Smooth muscle cell (in vitro differentiated cells): ENCODE results near the gene PRRC2B. TPM values are rescaled to one million over a fixed set of nuclear protein-coding genes. Genes with fewer than 3 reads are reported as not detected.

Experiments
- DNase-seq: peaks from one replicate; lab custom pipeline; 2025; ENCODE audit not compliant: unreplicated experiment; lab: John Stamatoyannopoulos, UW
- H2AFZ ChIP-seq: fragments of 200-600 bp; sonication (generic); 2 replicates; pipeline ENCODE4 v1.6.0; 2016; ENCODE audit warnings: antibody characterized with exemption, low read depth, mild to moderate bottlenecking
- H3F3A ChIP-seq: fragments of 200-600 bp; sonication (generic); 2 replicates; pipeline ENCODE4 v1.6.0; 2017; ENCODE audit warnings: antibody characterized with exemption, low read depth
- H3K27ac ChIP-seq: fragments of 200-600 bp; sonication (generic); 2 replicates; pipeline ENCODE4 v1.5.1; 2016; ENCODE audit warnings: low read depth, mild to moderate bottlenecking
- H3K27me3 ChIP-seq: fragments of 200-600 bp; sonication (generic); 2 replicates; pipeline ENCODE4 v1.6.1; 2016; ENCODE audit warnings: low read depth, mild to moderate bottlenecking
- H3K36me3 ChIP-seq: fragments of 200-600 bp; sonication (generic); 2 replicates; pipeline ENCODE4 v1.5.1; 2016; ENCODE audit warnings: low read depth
- H3K4me1 ChIP-seq: fragments of 200-600 bp; sonication (generic); 2 replicates; pipeline ENCODE4 v1.5.1; 2016; ENCODE audit warnings: low read depth
- H3K4me2 ChIP-seq: fragments of 200-600 bp; sonication (generic); 2 replicates; pipeline ENCODE4 v1.6.0; 2016; ENCODE audit warnings: mild to moderate bottlenecking
- H3K4me3 ChIP-seq: fragments of 200-600 bp; sonication (generic); 2 replicates; pipeline ENCODE4 v1.5.1; 2016; ENCODE audit warnings: mild to moderate bottlenecking
- H3K79me2 ChIP-seq: fragments of 200-600 bp; sonication (generic); 2 replicates; pipeline ENCODE4 v1.6.0; 2016; ENCODE audit warnings: low read depth, mild to moderate bottlenecking
- H3K9ac ChIP-seq: fragments of 200-600 bp; sonication (generic); 2 replicates; pipeline ENCODE4 v1.6.0; 2016; ENCODE audit warnings: low read depth
- H3K9me3 ChIP-seq: fragments of 200-600 bp; sonication (generic); replicated peaks from 2 replicates; pipeline ENCODE4 v1.5.1; 2016; ENCODE audit warnings: low read depth
- H4K20me1 ChIP-seq: fragments of 200-600 bp; sonication (generic); 2 replicates; pipeline ENCODE4 v1.6.0; 2016; ENCODE audit warnings: low read depth
- WGBS: methylation state at CpG from one replicate; pipeline ENCODE4 v1.1.7; 2016; ENCODE audit warnings: low lambda C conversion rate; 5-methylcytosine and 5-hydroxymethylcytosine counted together
- polyA plus RNA-seq: library from polyadenylated mRNA; unstranded; fragments of >200 nt; fragmentation: Nextera tagmentation; extraction: Ambion mirVana; gene quantifications from 2 replicates; pipeline ENCODE4 v1.2.1, GENCODE V29; 2016
- total RNA-seq: library from RNA; depleted of rRNA; stranded (reverse); fragments of >200 nt; gene quantifications from 2 replicates; pipeline ENCODE4 v1.2.3, GENCODE V29; 2014
- TF ChIP-seq, protein P1 (sequence below): fragments of 200-600 bp; sonication (generic); IDR thresholded peaks from 2 replicates; pipeline ENCODE4 v1.5.1; 2017; ENCODE audit warnings: borderline replicate concordance, mild to moderate bottlenecking, antibody characterized with exemption; ENCODE audit not compliant: insufficient read depth, poor library complexity, severe bottlenecking

The PRRC2B gene
- total and polyA plus RNA-seq, 2 experiments from 2014 or later: 38.6 to 97.2 TPM

- no peaks in the 10 kb centered on the region for H3K36me3 ChIP-seq
- H3K4me1 ChIP-seq: peaks cover 57% of the 10 kb centered on the region
- 29% methylated on average over 13 of the region's 13 CpGs for WGBS
- peaks cover 100% of the 10 kb centered on the region for H3K79me2 ChIP-seq
- H4K20me1 ChIP-seq: peaks cover 100% of the 10 kb centered on the region
- peak overlapping the region; percentile 56 for H3K27ac ChIP-seq
- TF ChIP-seq, protein P1, sequence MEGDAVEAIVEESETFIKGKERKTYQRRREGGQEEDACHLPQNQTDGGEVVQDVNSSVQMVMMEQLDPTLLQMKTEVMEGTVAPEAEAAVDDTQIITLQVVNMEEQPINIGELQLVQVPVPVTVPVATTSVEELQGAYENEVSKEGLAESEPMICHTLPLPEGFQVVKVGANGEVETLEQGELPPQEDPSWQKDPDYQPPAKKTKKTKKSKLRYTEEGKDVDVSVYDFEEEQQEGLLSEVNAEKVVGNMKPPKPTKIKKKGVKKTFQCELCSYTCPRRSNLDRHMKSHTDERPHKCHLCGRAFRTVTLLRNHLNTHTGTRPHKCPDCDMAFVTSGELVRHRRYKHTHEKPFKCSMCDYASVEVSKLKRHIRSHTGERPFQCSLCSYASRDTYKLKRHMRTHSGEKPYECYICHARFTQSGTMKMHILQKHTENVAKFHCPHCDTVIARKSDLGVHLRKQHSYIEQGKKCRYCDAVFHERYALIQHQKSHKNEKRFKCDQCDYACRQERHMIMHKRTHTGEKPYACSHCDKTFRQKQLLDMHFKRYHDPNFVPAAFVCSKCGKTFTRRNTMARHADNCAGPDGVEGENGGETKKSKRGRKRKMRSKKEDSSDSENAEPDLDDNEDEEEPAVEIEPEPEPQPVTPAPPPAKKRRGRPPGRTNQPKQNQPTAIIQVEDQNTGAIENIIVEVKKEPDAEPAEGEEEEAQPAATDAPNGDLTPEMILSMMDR: no peak
- peaks cover 15% of the 10 kb centered on the region for H3F3A ChIP-seq
- no peak for DNase-seq
- H3K4me2 ChIP-seq: peak overlapping the region; percentile 59
- H3K9me3 ChIP-seq: no peaks in the 10 kb centered on the region
- H3K9ac ChIP-seq: no peak overlapping the region
- no peak overlapping the region for H3K4me3 ChIP-seq
- H3K27me3 ChIP-seq: no peaks in the 10 kb centered on the region
- no peak overlapping the region for H2AFZ ChIP-seq
These were observed 13.9 kb downstream of the PRRC2B start for GRCh38 chr9:131407717-131408195.

- Histone ChIP-seq H3K4me3 (no peak overlapping the region), H3K9ac (no peak overlapping the region), H3K27me3 (no peaks in the 10 kb centered on the region), H4K20me1 (peaks cover 100% of the 10 kb centered on the region), H3K27ac (no peak overlapping the region), H3K79me2 (peaks cover 100% of the 10 kb centered on the region), H3K36me3 (no peaks in the 10 kb centered on the region), H3K4me1 (peaks cover 40% of the 10 kb centered on the region), H2AFZ (no peak overlapping the region), H3K4me2 (no peak overlapping the region), H3F3A (peaks cover 19% of the 10 kb centered on the region), H3K9me3 (no peaks in the 10 kb centered on the region)
- 76% methylated on average over 7 of the region's 7 CpGs for WGBS
- no peak for DNase-seq
- TF ChIP-seq, protein P1: no peak
These were observed 15.6 kb downstream of the PRRC2B start for GRCh38 chr9:131409458-131409992.

GRCh38 chr9:131410044-131410491 lies 16.2 kb downstream of the PRRC2B start:
- H3K9ac ChIP-seq: no peak overlapping the region
- H3K4me1 ChIP-seq: peaks cover 34% of the 10 kb centered on the region
- peaks cover 19% of the 10 kb centered on the region for H3F3A ChIP-seq
- peaks cover 100% of the 10 kb centered on the region for H3K79me2 ChIP-seq
- no peak overlapping the region for H3K4me3 ChIP-seq
- H2AFZ ChIP-seq: no peak overlapping the region
- H3K9me3 ChIP-seq: no peaks in the 10 kb centered on the region
- H4K20me1 ChIP-seq: peaks cover 100% of the 10 kb centered on the region
- no peak for DNase-seq
- H3K36me3 ChIP-seq: no peaks in the 10 kb centered on the region
- 91% methylated on average over 6 of the region's 7 CpGs for WGBS
- TF ChIP-seq, protein P1: no peak
- no peak overlapping the region for H3K27ac ChIP-seq
- H3K4me2 ChIP-seq: no peak overlapping the region
- H3K27me3 ChIP-seq: no peaks in the 10 kb centered on the region
